SU-DHL-6 (cell line): ENCODE measurements around the gene RNF141.

Experiments used
- H2AFZ ChIP-seq: fragments of 200-600 bp; sonication (generic); 2 replicates; pipeline ENCODE4 v1.6.1; 2014; ENCODE audit warnings: low read depth, mild to moderate bottlenecking, moderate library complexity, mixed read lengths, antibody characterized with exemption, low read length; ENCODE audit not compliant: severe bottlenecking
- H3F3A ChIP-seq: fragments of 200-600 bp; shearing (Covaris generic); 2 replicates; pipeline ENCODE4 v1.6.0; 2016; ENCODE audit warnings: antibody characterized with exemption, mild to moderate bottlenecking; ENCODE audit not compliant: insufficient read depth
- H3K27ac ChIP-seq: fragments of 200-600 bp; sonication (generic); 2 replicates; pipeline ENCODE4 v1.5.1; 2016; ENCODE audit warnings: low read depth, mild to moderate bottlenecking, low read length, moderate library complexity, mixed read lengths
- H3K27me3 ChIP-seq: fragments of 200-600 bp; sonication (generic), shearing (Covaris generic); 2 replicates; pipeline ENCODE4 v1.6.0; 2014; ENCODE audit warnings: mild to moderate bottlenecking, low read length
- H3K36me3 ChIP-seq: fragments of 200-600 bp; sonication (generic); 2 replicates; pipeline ENCODE4 v1.6.1; 2014; ENCODE audit warnings: mild to moderate bottlenecking, low read length, mixed read lengths
- H3K4me2 ChIP-seq: fragments of 300-600, 200-600 bp; shearing (Covaris generic), sonication (generic); 2 replicates; pipeline ENCODE4 v1.6.0; 2014; ENCODE audit warnings: low read length, low read depth, mild to moderate bottlenecking; ENCODE audit not compliant: poor library complexity, severe bottlenecking
- H3K4me3 ChIP-seq: fragments of 200-600 bp; sonication (generic); 2 replicates; pipeline ENCODE4 v1.5.1; 2014; ENCODE audit warnings: antibody characterized with exemption, low read length, mild to moderate bottlenecking, mixed read lengths; ENCODE audit not compliant: insufficient read depth, poor library complexity, severe bottlenecking
- H3K79me2 ChIP-seq: fragments of 200-600 bp; sonication (generic); 2 replicates; pipeline ENCODE4 v1.6.1; 2014; ENCODE audit warnings: mild to moderate bottlenecking, low read length, moderate library complexity; ENCODE audit not compliant: insufficient read depth
- H3K9ac ChIP-seq: fragments of 200-600 bp; sonication (generic); 2 replicates; pipeline ENCODE4 v1.7.0; 2014; ENCODE audit warnings: mild to moderate bottlenecking, low read length
- H3K9me2 ChIP-seq: fragments of 200-600 bp; sonication (generic); replicated peaks from 2 replicates; pipeline ENCODE4 v1.6.1; 2014; ENCODE audit warnings: low read length; ENCODE audit not compliant: insufficient read depth
- H3K9me3 ChIP-seq: fragments of 200-600 bp; sonication (generic); 2 replicates; pipeline ENCODE4 v1.6.1; 2014; ENCODE audit warnings: low read length, mixed read lengths; ENCODE audit not compliant: insufficient read depth
- H4K20me1 ChIP-seq: fragments of 200-600 bp; sonication (generic); 2 replicates; pipeline ENCODE4 v1.6.1; 2014; ENCODE audit warnings: low read depth, mild to moderate bottlenecking, antibody characterized with exemption, low read length, moderate library complexity, mixed read lengths
- CTCF ChIP-seq: fragments of 200-600 bp; sonication (generic); IDR thresholded peaks from one replicate; pipeline ENCODE4 v1.5.1; 2017; ENCODE audit warnings: antibody characterized with exemption, mild to moderate bottlenecking, low read length, moderate library complexity; ENCODE audit not compliant: insufficient read depth, poor library complexity, severe bottlenecking
- EZH2phosphoT487 ChIP-seq: fragments of 200-600 bp; sonication (generic), shearing (Covaris generic); conservative IDR thresholded peaks from 2 replicates; pipeline ENCODE4 v1.6.1; 2018; ENCODE audit warnings: mild to moderate bottlenecking, antibody characterized with exemption, low read length, moderate library complexity, mixed read lengths

The RNF141 gene

GRCh38 chr11:10568486-10568941 lies 27.5 kb upstream of the RNF141 start, which contains the start of gene LYVE1:
LYVE1 (minus strand) TSS chr11:10568665; CDS start chr11:10568532, 133 bp downstream.
- no peaks in the 10 kb centered on the region for H3F3A ChIP-seq
- no peaks in the 10 kb centered on the region for H4K20me1 ChIP-seq
- no peak within 1 kb of the TSS for H3K9ac ChIP-seq
- no peak within 1 kb of the TSS for H3K4me3 ChIP-seq
- no peaks in the 10 kb centered on the region for H3K9me2 ChIP-seq
- no peaks in the 10 kb centered on the region for H3K36me3 ChIP-seq
- no peaks in the 10 kb centered on the region for H3K27me3 ChIP-seq
- no peak within 1 kb of the TSS for H3K4me2 ChIP-seq
- TF ChIP-seq CTCF = no peak
- no peak for TF ChIP-seq EZH2phosphoT487
- H3K9me3 ChIP-seq = no peaks in the 10 kb centered on the region
- H3K79me2 ChIP-seq = no peaks in the 10 kb centered on the region
- H3K27ac ChIP-seq = no peak within 1 kb of the TSS
- no peak within 1 kb of the TSS for H2AFZ ChIP-seq

- Histone ChIP-seq H3K27ac (no peak overlapping the region), H2AFZ (no peak overlapping the region), H3K36me3 (no peaks in the 10 kb centered on the region), H3F3A (no peaks in the 10 kb centered on the region), H3K9ac (no peak overlapping the region), H3K9me3 (no peaks in the 10 kb centered on the region), H3K27me3 (no peaks in the 10 kb centered on the region), H3K79me2 (no peaks in the 10 kb centered on the region), H3K4me3 (no peak overlapping the region), H3K4me2 (no peak overlapping the region), H4K20me1 (no peaks in the 10 kb centered on the region), H3K9me2 (no peaks in the 10 kb centered on the region)
- no peak for TF ChIP-seq EZH2phosphoT487
- TF ChIP-seq CTCF = no peak
These were observed 26.5 kb upstream of the RNF141 start for GRCh38 chr11:10567446-10567845.

- Histone ChIP-seq H3K27me3 (no peaks in the 10 kb centered on the region), H3K9me3 (no peaks in the 10 kb centered on the region), H3K4me2 (no peak overlapping the region), H3K36me3 (no peaks in the 10 kb centered on the region), H3K4me3 (no peak overlapping the region), H3K9ac (no peak overlapping the region), H2AFZ (no peak overlapping the region), H3K9me2 (no peaks in the 10 kb centered on the region), H4K20me1 (no peaks in the 10 kb centered on the region), H3F3A (no peaks in the 10 kb centered on the region), H3K79me2 (no peaks in the 10 kb centered on the region), H3K27ac (no peak overlapping the region)
- TF ChIP-seq CTCF (no peak), EZH2phosphoT487 (no peak)
These were observed 25.4 kb upstream of the RNF141 start for GRCh38 chr11:10566257-10566957.
